Left ventricle myocardium inferior (tissue), 1 donor: ENCODE measurements around the gene RAP1GAP2. TPM values are rescaled to one million over a fixed set of nuclear protein-coding genes. Genes with fewer than 3 reads are reported as not detected.

Experiments used
- DNase-seq: peaks from one replicate; pipeline ENCODE4 v3.0.0-alpha.2; 2020
- H3K27ac ChIP-seq: fragments of 200-600 bp; replicated peaks from 2 replicates; pipeline ENCODE4 v1.8.0; 2021
- H3K27me3 ChIP-seq: fragments of 200-600 bp; 2 replicates; pipeline ENCODE4 v1.8.0; 2021; ENCODE audit warnings: low read depth
- H3K36me3 ChIP-seq: fragments of 200-600 bp; 2 replicates; pipeline ENCODE4 v1.8.0; 2021
- H3K4me1 ChIP-seq: fragments of 200-600 bp; 2 replicates; pipeline ENCODE4 v1.8.0; 2021
- H3K4me3 ChIP-seq: fragments of 200-600 bp; 2 replicates; pipeline ENCODE4 v1.8.0; 2021; ENCODE audit warnings: mild to moderate bottlenecking, moderate library complexity
- H3K9me3 ChIP-seq: fragments of 200-600 bp; replicated peaks from 2 replicates; pipeline ENCODE4 v1.8.0; 2021
- intact Hi-C: fragments of 100-400 bp; cut with micrococcal nuclease; formaldehyde crosslinking; loops from one replicate; pipeline ENCODE4 v1.11.0; 2022
- total RNA-seq: library from RNA; stranded (reverse); fragmentation: NEBNext Ultra II Directional; extraction: Animal tissue kit (Norgen Biotek cat#: 25700); gene quantifications from one replicate; pipeline ENCODE4 v1.2.1, GENCODE V29; 2021
- TF ChIP-seq, protein P1 (sequence below): fragments of 200-600 bp; IDR thresholded peaks from 2 replicates; pipeline ENCODE4 v1.8.0; 2021; ENCODE audit warnings: antibody characterized with exemption, mild to moderate bottlenecking, borderline replicate concordance
- donor health status: DM: no; HTN: yes; CAD: no; lungs with severe emphysema.

Gene RAP1GAP2
- total RNA-seq, 1 donor from 2014 or later, result 63.8 TPM

DNA sequence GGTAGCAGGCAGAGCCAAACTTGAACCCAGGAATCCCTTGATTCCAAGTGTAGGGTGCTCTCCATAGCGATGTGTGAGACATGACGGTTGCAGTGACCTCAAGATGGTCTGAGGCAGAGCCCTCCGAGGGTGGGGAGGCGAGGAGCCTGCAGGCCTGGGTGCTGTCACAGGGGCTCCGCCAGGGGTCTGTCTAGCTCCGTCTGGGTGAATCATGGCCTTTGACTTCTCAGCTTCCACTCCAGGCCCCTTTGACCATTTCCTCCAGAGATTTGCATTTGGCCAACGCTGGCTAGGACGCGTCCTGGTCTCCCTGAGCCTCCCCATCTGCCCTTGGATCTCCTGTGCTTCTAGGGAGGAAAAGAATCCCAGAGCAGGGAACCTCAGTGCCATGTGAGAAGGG lies 104.6 kb downstream of the RAP1GAP2 start:
- Histone ChIP-seq H3K27me3 (no peaks in the 10 kb centered on the region), H3K27ac (peak overlapping the region; percentile 85), H3K36me3 (no peaks in the 10 kb centered on the region), H3K9me3 (no peaks in the 10 kb centered on the region), H3K4me1 (peaks cover 42% of the 10 kb centered on the region), H3K4me3 (no peak overlapping the region)
- intact Hi-C loops, result no loop called here
- TF ChIP-seq, protein P1, sequence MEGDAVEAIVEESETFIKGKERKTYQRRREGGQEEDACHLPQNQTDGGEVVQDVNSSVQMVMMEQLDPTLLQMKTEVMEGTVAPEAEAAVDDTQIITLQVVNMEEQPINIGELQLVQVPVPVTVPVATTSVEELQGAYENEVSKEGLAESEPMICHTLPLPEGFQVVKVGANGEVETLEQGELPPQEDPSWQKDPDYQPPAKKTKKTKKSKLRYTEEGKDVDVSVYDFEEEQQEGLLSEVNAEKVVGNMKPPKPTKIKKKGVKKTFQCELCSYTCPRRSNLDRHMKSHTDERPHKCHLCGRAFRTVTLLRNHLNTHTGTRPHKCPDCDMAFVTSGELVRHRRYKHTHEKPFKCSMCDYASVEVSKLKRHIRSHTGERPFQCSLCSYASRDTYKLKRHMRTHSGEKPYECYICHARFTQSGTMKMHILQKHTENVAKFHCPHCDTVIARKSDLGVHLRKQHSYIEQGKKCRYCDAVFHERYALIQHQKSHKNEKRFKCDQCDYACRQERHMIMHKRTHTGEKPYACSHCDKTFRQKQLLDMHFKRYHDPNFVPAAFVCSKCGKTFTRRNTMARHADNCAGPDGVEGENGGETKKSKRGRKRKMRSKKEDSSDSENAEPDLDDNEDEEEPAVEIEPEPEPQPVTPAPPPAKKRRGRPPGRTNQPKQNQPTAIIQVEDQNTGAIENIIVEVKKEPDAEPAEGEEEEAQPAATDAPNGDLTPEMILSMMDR, result no peak
- no peak for DNase-seq

DNA sequence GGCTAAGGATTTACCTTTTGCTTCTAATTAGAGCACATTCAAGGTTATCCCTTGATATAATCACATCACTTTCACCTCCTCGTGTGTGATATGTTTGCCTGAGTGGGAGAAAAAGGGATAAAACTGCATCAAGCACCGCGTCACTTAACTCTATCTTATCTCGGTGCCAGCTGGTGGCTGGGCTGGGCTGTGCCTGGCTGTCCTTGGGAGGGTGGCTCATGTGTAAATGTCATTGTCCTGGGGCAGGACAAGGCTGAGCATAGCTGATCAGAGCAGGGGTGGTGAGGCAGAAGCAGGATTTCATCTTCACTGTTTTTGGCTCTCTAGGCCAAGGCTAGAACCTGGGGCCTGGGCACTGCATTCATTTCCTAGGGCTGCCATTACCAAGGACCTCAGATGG lies 105.3 kb downstream of the RAP1GAP2 start:
- Histone ChIP-seq H3K4me3 (no peak overlapping the region), H3K4me1 (peaks cover 50% of the 10 kb centered on the region), H3K27ac (peak overlapping the region; percentile 85), H3K27me3 (no peaks in the 10 kb centered on the region), H3K9me3 (no peaks in the 10 kb centered on the region), H3K36me3 (no peaks in the 10 kb centered on the region)
- TF ChIP-seq, protein P1, result no peak
- intact Hi-C loops, result no loop called here
- no peak for DNase-seq

DNA sequence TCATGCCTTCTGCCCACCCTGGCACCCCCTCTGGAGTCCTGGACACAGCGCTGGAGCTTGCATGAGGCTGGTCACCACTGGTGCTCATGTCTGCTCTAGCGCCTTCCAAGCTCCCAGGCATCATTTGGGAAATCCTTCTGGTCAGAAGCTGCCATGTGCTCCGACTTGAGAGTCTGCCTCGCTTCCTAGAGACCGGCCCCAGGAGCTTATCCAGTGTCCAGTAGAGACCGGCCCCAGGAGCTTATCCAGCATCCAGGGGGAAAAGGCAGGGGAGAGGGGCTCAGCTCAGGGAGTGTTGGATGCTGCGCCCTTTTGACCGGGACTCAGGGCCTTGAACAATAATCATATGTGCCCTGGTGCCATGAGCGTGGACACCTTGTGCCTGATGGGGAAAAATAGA lies 106.3 kb downstream of the RAP1GAP2 start:
- Histone ChIP-seq H3K27ac (peak overlapping the region; percentile 85), H3K4me1 (peaks cover 52% of the 10 kb centered on the region), H3K36me3 (no peaks in the 10 kb centered on the region), H3K27me3 (no peaks in the 10 kb centered on the region), H3K4me3 (no peak overlapping the region), H3K9me3 (no peaks in the 10 kb centered on the region)
- DNase-seq, result no peak
- intact Hi-C loops, result no loop called here
- TF ChIP-seq, protein P1, result no peak

DNA sequence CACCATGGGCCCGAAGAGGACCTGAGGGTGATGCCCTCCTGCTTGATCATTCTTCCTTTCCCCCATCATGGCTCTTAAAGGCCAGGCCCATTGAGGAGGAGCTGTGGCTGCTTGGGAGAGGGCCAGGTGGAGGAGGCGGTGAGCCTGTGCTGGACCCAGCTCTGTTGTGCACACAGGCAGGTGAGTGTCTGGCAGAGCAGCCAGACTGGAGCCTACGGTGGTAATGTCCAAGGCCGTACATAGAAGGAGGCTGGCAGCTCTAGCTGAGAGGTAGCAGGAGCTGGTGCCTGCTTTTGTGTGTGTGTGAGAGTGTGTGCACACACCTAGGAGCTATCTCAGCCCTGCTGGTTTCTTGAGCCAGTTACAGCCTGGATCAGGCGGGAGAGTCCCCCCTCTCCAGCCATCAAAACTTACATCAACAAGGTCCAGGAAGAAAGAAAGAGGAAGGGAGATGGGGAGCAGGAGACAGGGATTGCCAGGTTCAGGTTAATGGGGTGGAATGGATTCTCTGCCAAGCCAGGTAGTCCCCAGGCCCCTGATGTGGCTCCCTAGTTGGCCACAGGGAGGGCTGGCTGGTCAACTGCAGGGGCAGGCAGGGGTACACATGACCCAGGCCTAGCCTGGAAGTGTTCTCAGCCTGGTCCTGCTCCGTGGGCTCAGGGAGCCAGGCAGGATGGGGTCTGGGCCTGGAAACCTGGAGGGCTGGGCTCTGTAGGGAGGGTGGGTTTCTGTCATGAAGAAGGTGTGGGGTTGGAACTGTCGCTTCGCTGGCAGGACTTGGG lies 107.1 kb downstream of the RAP1GAP2 start:
- Histone ChIP-seq H3K36me3 (no peaks in the 10 kb centered on the region), H3K4me1 (peaks cover 52% of the 10 kb centered on the region), H3K9me3 (no peaks in the 10 kb centered on the region), H3K4me3 (no peak overlapping the region), H3K27ac (peak overlapping the region; percentile 85), H3K27me3 (no peaks in the 10 kb centered on the region)
- TF ChIP-seq, protein P1, result no peak
- DNase-seq, result no peak
- intact Hi-C loops, result no loop called here

DNA sequence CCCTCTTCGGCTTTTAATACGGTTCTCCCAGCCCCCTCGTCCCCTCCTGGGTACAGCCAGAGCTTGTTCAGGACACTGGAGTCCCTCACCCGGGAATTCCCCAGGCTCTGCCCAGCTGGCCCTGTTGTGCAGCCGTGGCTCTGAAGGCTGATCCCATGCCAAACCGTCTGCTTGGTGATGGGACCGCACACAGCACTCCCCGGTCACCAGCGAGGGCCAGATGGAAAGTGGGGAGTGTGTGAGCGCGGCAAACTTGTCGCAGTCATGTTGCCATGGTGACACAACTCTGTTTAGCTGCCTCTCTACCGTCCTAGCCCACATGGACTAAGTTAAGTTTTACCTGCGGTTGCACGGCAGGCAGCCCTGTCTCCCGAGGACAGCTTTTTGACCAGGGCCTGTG lies 107.9 kb downstream of the RAP1GAP2 start:
- Histone ChIP-seq H3K27me3 (no peaks in the 10 kb centered on the region), H3K9me3 (no peaks in the 10 kb centered on the region), H3K4me1 (peaks cover 54% of the 10 kb centered on the region), H3K36me3 (no peaks in the 10 kb centered on the region), H3K27ac (peak overlapping the region; percentile 85), H3K4me3 (no peak overlapping the region)
- TF ChIP-seq, protein P1, result no peak
- intact Hi-C loops, result no loop called here
- peak; percentile 72 for DNase-seq
